Adrenal gland (tissue), 12 donors: ENCODE results near the gene DCANP1. TPM values are rescaled to one million over a fixed set of nuclear protein-coding genes. Genes with fewer than 3 reads are reported as not detected.

Source experiments
- DNase-seq, 7 donors: peaks; one replicate each; pipeline ENCODE4 v3.0.0-alpha.2; 2019 to 2020
- H3K27ac ChIP-seq, 5 donors: fragments of 200-600 bp; sonication (generic) in 4 of 5; 1 replicate in 3 of 5; 2 replicates in 2 of 5; pipeline versions ENCODE4 v1.5.1 to v1.8.0; 2016 to 2020; ENCODE audit warnings: mild to moderate bottlenecking in 1 of 5
- H3K27me3 ChIP-seq: fragments of 200-600 bp; 2 replicates; pipeline ENCODE4 v1.8.0; 2021
- H3K36me3 ChIP-seq, 2 donors: fragments of 200-600 bp; replicated peaks in 1 of 2; 1 replicate in 1 of 2; 2 replicates in 1 of 2; pipeline versions ENCODE4 v1.5.1 to v1.8.0; 2018 to 2022
- H3K4me1 ChIP-seq, 2 donors: fragments of 200-600 bp; replicated peaks in 1 of 2; 1 replicate in 1 of 2; 2 replicates in 1 of 2; pipeline versions ENCODE4 v1.5.1 to v1.8.0; 2018 to 2021
- H3K4me3 ChIP-seq, 4 donors: fragments of 200-600 bp; sonication (generic) in 3 of 4; one replicate each; pipeline ENCODE4 v1.5.1; 2016 to 2018
- H3K9me3 ChIP-seq, 3 donors: fragments of 200-600 bp; sonication (generic) in 1 of 3; replicated peaks in 1 of 3; 1 replicate in 2 of 3; 2 replicates in 1 of 3; pipeline versions ENCODE4 v1.5.1 to v1.8.0; 2016 to 2021
- POLR2A ChIP-seq, 2 donors: fragments of 450-650 bp; IDR thresholded peaks; one replicate each; pipeline ENCODE4 v1.6.1; 2017; ENCODE audit warnings: antibody characterized with exemption in 2 of 2, mild to moderate bottlenecking in 2 of 2, moderate library complexity in 1 of 2
- WGBS, 4 donors: extraction: QIAGEN DNeasy Blood & Tissue Kit in 2 of 4; methylation state at CpG; one replicate each; pipeline versions ENCODE4 v1.1.5 to v1.1.7; 2013 to 2017; 5-methylcytosine and 5-hydroxymethylcytosine counted together
- intact Hi-C, 2 donors: fragments of 100-400 bp; cut with DNase I; formaldehyde crosslinking; loops; one replicate each; pipeline versions ENCODE4 v1.14.1 to v1.15.0; 2022 to 2023
- polyA plus RNA-seq, 3 donors: library from polyadenylated mRNA; stranded (reverse); fragments of 200-250 nt in 2 of 3; fragments of 350-450 nt in 1 of 3; fragmentation: Illumina TruSeq in 1 of 3; extraction: RNeasy Lipid Tissue Mini Kit (QIAGEN cat#74804) in 1 of 3; gene quantifications; one replicate each; pipeline ENCODE4 v1.2.3, GENCODE V29; 2013 to 2014
- total RNA-seq, 9 donors: library from RNA; depleted of rRNA in 4 of 9; stranded (reverse); fragments of >200 nt in 4 of 9; fragments of 120-200 nt in 1 of 9; fragmentation: NEBNext Ultra II Directional in 1 of 9; extraction: Animal tissue kit (Norgen Biotek cat#: 25700) in 1 of 9; gene quantifications; one replicate each; pipeline versions ENCODE4 v1.1.0 to v1.2.4, GENCODE V29; 2013 to 2023
- TF ChIP-seq, protein P1 (sequence below), 6 experiments: fragments of 450-650 bp in 4 of 6; fragments of 200-600 bp in 2 of 6; sonication (generic) in 1 of 6; IDR thresholded peaks; 1 replicate in 5 of 6; 2 replicates in 1 of 6; pipeline versions ENCODE4 v1.5.1 to v1.8.0; 2016 to 2021; ENCODE audit warnings: antibody characterized with exemption in 6 of 6, mild to moderate bottlenecking in 2 of 6, moderate library complexity in 1 of 6
- donor health status: healthy with polysubstance abuse.
- donor health status: Bipolar disorder and iron deficiency.
- donor health status: DM: yes; HTN: yes; CAD: no.
- donor health status: DM: no; HTN: no; CAD: no.
- donor health status: DM: no; HTN: no; CAD: no.
- donor health status: DM: yes; HTN: yes; CAD: no.

Gene DCANP1
- total and polyA plus RNA-seq, 12 donors = 0.08 TPM; not detected in 11

DNA sequence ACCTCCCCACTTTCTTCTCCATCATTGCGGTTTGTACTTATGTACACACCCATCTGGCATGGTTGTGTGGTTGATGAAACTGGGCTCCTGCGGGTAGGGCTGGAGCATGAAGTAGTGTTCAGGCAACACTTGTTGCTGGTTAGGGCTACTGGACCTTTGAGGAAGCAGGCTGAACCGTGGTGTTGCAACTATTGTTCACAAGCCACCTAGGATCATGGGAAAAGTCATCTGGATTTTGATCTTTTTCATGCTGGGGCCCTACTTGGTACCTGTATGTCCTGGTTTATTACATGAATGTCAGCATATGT, 45.1 kb upstream of the DCANP1 start:
- WGBS, 4 donors = 62 to 67% (median 64%) methylated on average over 3 of the region's 3 CpGs
- no peak overlapping the region for H3K4me3 ChIP-seq
- H3K9me3 ChIP-seq = no peaks in the 10 kb centered on the region
- TF ChIP-seq, protein P1, sequence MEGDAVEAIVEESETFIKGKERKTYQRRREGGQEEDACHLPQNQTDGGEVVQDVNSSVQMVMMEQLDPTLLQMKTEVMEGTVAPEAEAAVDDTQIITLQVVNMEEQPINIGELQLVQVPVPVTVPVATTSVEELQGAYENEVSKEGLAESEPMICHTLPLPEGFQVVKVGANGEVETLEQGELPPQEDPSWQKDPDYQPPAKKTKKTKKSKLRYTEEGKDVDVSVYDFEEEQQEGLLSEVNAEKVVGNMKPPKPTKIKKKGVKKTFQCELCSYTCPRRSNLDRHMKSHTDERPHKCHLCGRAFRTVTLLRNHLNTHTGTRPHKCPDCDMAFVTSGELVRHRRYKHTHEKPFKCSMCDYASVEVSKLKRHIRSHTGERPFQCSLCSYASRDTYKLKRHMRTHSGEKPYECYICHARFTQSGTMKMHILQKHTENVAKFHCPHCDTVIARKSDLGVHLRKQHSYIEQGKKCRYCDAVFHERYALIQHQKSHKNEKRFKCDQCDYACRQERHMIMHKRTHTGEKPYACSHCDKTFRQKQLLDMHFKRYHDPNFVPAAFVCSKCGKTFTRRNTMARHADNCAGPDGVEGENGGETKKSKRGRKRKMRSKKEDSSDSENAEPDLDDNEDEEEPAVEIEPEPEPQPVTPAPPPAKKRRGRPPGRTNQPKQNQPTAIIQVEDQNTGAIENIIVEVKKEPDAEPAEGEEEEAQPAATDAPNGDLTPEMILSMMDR (IDR thresholded peaks at IDR 0.05) = no peak
- H3K4me1 ChIP-seq = peaks cover 0 to 10% of the 10 kb centered on the region in 2 donors
- peak in 1 of 7 donors; percentile 2 for DNase-seq
- intact Hi-C loops = no loop called here
- peaks cover 36% of the 10 kb centered on the region for H3K27me3 ChIP-seq
- no peaks in the 10 kb centered on the region for H3K36me3 ChIP-seq
- H3K27ac ChIP-seq = no peak overlapping the region

DNA sequence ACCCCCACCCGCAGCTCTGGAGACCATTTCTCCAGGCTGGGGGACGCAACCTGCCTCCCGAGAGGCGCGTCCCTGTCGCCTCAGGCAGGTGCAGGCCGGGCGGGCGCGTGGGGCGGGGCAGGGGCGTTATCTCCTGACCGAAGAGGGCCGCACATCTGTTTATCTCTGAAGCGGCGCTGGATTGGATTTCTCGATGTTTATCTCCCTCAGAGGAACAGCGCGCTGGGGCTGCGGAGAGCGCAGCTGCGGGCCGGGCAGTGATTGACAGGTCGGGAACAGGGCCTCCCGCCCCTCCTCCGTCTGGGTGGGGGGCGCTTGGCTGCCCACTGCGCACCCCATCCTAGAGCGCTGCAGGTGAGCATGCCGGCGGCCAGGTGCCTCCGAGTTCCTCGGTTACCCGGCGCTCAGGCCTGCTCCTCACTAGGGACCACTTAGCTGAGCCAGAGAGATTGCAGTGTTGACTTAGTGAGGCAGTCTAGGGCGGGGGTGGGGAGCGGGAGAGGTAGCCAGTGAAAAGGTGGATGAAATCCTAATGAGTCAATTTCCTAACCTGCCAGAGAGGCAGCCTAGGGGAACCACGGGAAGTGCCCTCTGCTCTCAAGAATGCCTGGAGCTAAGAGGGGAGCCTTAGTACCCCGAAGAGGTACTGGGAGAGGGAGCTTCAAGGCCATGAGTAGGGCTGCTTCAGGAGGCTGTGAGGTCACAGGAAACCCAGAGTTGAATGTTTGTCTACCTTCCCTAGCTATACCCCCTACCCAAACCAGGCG, 44.6 kb upstream of the DCANP1 start:
- no peaks in the 10 kb centered on the region for H3K36me3 ChIP-seq
- H3K4me1 ChIP-seq = peaks cover 0 to 10% of the 10 kb centered on the region in 2 donors
- intact Hi-C loops = no loop called here
- 26 to 47% (median 36%) methylated on average over 13 to 40 of the region's 40 CpGs for WGBS, 4 donors
- H3K27me3 ChIP-seq = peaks cover 36% of the 10 kb centered on the region
- TF ChIP-seq POLR2A (IDR thresholded peaks at IDR 0.05) = no peak
- TF ChIP-seq, protein P1 (IDR thresholded peaks at IDR 0.05) = no peak
- no peak overlapping the region for H3K27ac ChIP-seq
- H3K4me3 ChIP-seq = no peak overlapping the region
- DNase-seq = no peak
- H3K9me3 ChIP-seq = no peaks in the 10 kb centered on the region

DNA sequence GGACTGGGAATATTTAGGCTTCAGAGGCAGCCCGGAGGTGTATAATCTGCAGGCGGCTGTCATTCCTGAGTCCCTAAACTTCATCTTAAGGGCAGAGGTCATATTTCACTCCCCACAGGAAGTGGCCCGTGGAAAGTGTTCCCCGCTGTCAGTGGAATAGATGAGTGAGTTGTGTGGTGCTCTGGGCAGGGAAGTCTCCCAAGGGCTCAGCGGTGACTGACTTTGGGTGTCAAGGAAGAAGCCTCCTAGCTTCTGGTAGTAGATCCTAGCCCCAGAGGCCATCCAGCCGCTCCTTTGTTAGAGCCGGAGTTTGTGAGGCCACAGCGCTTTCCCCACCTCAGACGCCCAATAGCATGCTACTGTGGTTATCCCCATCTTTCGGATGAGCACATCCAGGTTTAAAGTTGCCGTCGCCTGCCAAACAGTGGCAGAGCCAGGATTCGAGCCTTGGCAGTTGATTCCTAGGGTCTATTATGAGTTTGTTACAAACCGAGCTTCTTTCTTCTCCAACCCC, 43.9 kb upstream of the DCANP1 start:
- Histone ChIP-seq H3K9me3 (no peaks in the 10 kb centered on the region), H3K4me3 (no peak overlapping the region), H3K36me3 (no peaks in the 10 kb centered on the region), H3K27ac (no peak overlapping the region), H3K4me1 (peaks cover 0 to 10% of the 10 kb centered on the region in 2 donors), H3K27me3 (peaks cover 36% of the 10 kb centered on the region)
- TF ChIP-seq POLR2A (IDR thresholded peaks at IDR 0.05) = no peak
- TF ChIP-seq, protein P1 (IDR thresholded peaks at IDR 0.05) = no peak
- intact Hi-C loops = no loop called here
- DNase-seq = no peak
- 49 to 56% (median 53%) methylated on average over 6 to 14 of the region's 14 CpGs for WGBS, 4 donors

DNA sequence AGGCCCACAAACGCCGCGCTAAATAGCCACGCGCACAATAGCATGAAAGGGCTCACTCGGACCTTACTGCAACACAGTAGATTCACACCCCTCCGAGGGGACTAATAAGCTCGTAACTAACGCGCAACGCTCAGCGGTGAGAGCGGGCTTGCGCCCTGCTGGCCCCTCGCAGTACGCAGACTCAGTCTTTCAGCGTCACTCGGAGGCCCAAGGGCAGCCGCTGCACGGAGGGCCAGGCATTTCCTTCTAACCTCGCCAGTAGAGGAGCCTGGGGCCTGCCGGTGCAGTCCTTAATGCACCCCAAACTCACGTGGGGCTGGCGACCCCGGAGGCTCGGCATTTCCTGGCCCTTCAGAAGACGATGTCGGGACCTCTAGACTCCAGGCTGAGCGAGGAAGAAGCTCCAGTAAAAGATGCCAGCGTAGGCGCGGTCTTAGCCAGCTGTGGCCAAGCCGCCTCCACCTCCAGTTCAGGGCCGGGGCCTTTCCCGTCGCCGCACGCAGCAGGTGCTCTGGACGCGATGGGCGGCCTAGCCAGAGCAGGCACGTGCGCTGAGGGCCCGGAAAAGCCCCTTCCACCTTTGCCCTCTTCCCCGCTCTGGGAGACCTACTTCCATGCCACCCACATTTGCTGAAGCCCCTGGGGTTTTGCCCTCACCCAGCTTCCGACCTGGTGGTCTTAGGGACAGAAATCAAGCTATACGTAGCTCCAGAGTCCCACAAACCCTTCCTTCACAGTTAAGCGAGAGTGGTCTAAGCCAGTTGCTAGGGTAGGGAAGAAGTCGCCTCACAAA, 43.3 kb upstream of the DCANP1 start:
- intact Hi-C loops = no loop called here
- peaks cover 0 to 10% of the 10 kb centered on the region in 2 donors for H3K4me1 ChIP-seq
- WGBS, 4 donors = 32 to 57% (median 38%) methylated on average over 16 to 49 of the region's 49 CpGs
- TF ChIP-seq, protein P1 (IDR thresholded peaks at IDR 0.05) = no peak
- TF ChIP-seq POLR2A (IDR thresholded peaks at IDR 0.05) = no peak
- no peak overlapping the region for H3K27ac ChIP-seq
- no peak for DNase-seq
- no peaks in the 10 kb centered on the region for H3K9me3 ChIP-seq
- H3K36me3 ChIP-seq = no peaks in the 10 kb centered on the region
- H3K27me3 ChIP-seq = peaks cover 36% of the 10 kb centered on the region
- H3K4me3 ChIP-seq = no peak overlapping the region
